Skeletal muscle tissue (tissue), 4 donors: ENCODE results near the gene NINJ2. TPM values are rescaled to one million over a fixed set of nuclear protein-coding genes. Genes with fewer than 3 reads are reported as not detected.

Experiments
- H3K27ac ChIP-seq: one replicate; pipeline ENCODE4 v1.7.0; 2013; ENCODE audit warnings: mild to moderate bottlenecking, low read depth, low read length, inconsistent platforms
- H3K27me3 ChIP-seq, 3 donors: one replicate each; pipeline ENCODE4 v1.7.0; 2013; ENCODE audit warnings: low read length in 3 of 3; ENCODE audit not compliant: control insufficient read depth in 3 of 3, insufficient read depth in 3 of 3
- H3K36me3 ChIP-seq, 3 donors: one replicate each; pipeline ENCODE4 v1.7.0; 2013; ENCODE audit warnings: low read length in 3 of 3; ENCODE audit not compliant: control insufficient read depth in 3 of 3, insufficient read depth in 3 of 3
- H3K4me1 ChIP-seq, 3 donors: one replicate each; pipeline ENCODE4 v1.7.0; 2013; ENCODE audit warnings: low read length in 3 of 3, mild to moderate bottlenecking in 3 of 3; ENCODE audit not compliant: control insufficient read depth in 3 of 3, insufficient read depth in 3 of 3
- H3K4me3 ChIP-seq, 3 donors: one replicate each; pipeline ENCODE4 v1.7.0; 2013; ENCODE audit warnings: low read length in 3 of 3
- H3K9ac ChIP-seq, 3 donors: one replicate each; pipeline ENCODE4 v1.7.0; 2013; ENCODE audit warnings: low read length in 3 of 3, mild to moderate bottlenecking in 3 of 3, moderate library complexity in 2 of 3, low read depth in 1 of 3
- H3K9me3 ChIP-seq, 3 donors: one replicate each; pipeline ENCODE4 v1.7.0; 2013; ENCODE audit warnings: low read length in 3 of 3; ENCODE audit not compliant: control insufficient read depth in 3 of 3
- total RNA-seq: library from RNA; depleted of rRNA; stranded (reverse); fragments of >200 nt; gene quantifications from one replicate; pipeline ENCODE4 v1.2.3, GENCODE V29; 2014
- donor health status: Osteomylitis.

Gene NINJ2
- total RNA-seq, 1 donor from 2014 or later: 2.6 TPM

DNA sequence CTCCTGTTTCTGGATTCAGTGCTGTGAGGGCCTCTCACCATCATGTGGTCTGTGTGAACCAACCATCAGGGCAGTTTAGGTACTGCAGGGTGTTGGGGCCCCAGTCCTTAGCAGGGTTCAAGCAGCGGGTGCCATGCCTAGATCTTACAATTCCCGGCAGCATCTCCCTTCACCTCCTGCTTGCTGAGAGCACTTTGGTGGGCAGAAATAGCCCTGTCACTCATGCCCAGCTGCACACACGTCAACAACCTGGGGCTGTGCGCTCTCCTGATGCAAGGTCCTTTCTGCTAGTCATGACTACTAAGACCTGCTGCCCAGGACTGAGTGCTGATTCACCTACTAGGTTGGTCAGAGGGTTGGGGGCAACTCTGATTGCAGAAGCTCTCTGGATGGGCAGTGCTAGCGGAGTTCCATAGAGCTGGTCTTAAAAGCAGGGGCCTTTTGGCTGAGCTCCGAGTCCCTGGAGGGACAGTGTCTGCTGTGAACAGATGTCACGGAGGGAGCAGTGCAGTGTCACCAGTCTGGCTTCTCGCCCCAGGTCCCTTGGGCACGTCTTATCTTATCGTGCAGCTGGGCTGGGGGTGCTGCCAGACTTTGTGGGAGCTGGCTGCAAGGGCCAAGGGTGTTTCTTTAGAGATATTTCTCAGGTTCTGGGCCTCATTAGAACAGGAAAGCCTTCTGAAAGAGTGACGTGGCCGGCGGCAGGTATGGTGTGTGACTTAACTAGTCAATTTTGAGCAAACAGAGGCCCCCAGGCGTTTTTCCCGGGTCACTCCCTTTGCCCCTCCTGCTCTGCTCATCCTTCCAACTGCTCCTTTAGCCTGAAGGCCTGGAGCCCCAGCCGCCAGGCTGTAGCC is 71.8 kb downstream of the NINJ2 start:
- H3K36me3 ChIP-seq: no peaks in the 10 kb centered on the region
- peak overlapping the region; percentile 36 to 54 (median 47) for H3K9ac ChIP-seq
- H3K4me1 ChIP-seq: peaks cover 14 to 19% (median 15%) of the 10 kb centered on the region in 3 donors
- no peaks in the 10 kb centered on the region for H3K9me3 ChIP-seq
- H3K4me3 ChIP-seq: no peak overlapping the region
- peak overlapping the region; percentile 58 for H3K27ac ChIP-seq
- no peaks in the 10 kb centered on the region for H3K27me3 ChIP-seq

GRCh38 chr12:590206-590750 is 73.0 kb downstream of the NINJ2 start:
- H3K27ac ChIP-seq: no peak overlapping the region

GRCh38 chr12:588646-589045 is 74.6 kb downstream of the NINJ2 start:
- H3K4me3 ChIP-seq: no peak overlapping the region
- no peaks in the 10 kb centered on the region for H3K9me3 ChIP-seq
- peaks cover 17 to 24% (median 20%) of the 10 kb centered on the region in 3 donors for H3K4me1 ChIP-seq
- H3K27me3 ChIP-seq: no peaks in the 10 kb centered on the region
- no peaks in the 10 kb centered on the region for H3K36me3 ChIP-seq
- H3K27ac ChIP-seq: no peak overlapping the region
- H3K9ac ChIP-seq: no peak overlapping the region

More at GRCh38 chr12:590206-590750, 73.0 kb downstream of the NINJ2 start:
- Histone ChIP-seq H3K27me3 (no peaks in the 10 kb centered on the region), H3K4me1 (peaks cover 14 to 19% (median 15%) of the 10 kb centered on the region in 3 donors), H3K4me3 (no peak overlapping the region), H3K36me3 (no peaks in the 10 kb centered on the region), H3K9ac (no peak overlapping the region), H3K9me3 (no peaks in the 10 kb centered on the region)

- Histone ChIP-seq H3K9me3 (no peaks in the 10 kb centered on the region), H3K4me1 (peaks cover 17 to 30% (median 24%) of the 10 kb centered on the region in 3 donors), H3K9ac (no peak overlapping the region), H3K27ac (no peak overlapping the region), H3K27me3 (no peaks in the 10 kb centered on the region), H3K4me3 (no peak overlapping the region), H3K36me3 (no peaks in the 10 kb centered on the region)
Measured at GRCh38 chr12:588024-588322, 75.3 kb downstream of the NINJ2 start.

DNA sequence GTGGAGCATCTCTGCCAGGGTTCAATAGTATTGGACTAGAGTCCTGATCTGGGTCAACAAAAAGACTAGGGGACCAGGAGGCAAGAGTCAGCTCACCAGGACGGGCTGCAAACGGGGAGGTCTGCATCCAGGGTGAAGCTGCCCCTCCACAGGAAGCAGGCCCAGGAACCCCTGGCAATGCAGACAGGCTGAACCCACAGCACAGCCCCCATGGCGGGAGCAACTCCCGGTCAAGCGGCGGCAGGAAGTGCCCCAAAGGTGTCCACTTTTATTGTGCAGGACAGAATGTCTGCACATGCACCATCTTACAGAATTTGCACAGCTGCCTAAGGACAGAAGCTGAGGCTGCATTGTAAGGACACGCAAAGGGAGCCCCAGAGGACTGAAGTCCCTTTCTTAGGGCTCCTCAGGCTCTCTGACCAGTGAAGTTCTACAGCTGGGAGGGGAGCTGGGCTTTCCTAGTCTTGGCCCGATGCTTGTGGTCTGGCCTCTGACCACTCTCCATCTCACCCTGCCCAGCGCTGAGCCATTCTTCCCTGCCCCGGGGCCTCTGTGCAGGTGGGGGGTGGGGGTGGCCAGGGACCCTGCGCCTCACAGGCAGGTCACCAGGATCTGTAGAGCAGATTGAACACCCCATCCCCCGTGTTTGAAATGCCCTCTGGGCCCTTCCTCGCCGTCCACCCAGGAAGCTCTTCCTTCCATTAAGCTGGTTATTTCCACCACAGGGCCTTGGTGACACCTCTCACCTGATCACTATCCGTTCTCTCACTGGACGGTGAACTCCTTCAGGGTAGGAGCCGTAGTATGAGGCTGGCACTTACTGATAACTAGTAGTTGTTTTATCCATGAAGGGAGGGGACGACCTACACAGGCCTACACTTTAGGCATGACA is 75.9 kb downstream of the NINJ2 start:
- Histone ChIP-seq H3K4me1 (peaks cover 17 to 32% (median 26%) of the 10 kb centered on the region in 3 donors), H3K9ac (no peak overlapping the region), H3K9me3 (no peaks in the 10 kb centered on the region), H3K27ac (no peak overlapping the region), H3K27me3 (no peaks in the 10 kb centered on the region), H3K36me3 (no peaks in the 10 kb centered on the region), H3K4me3 (no peak overlapping the region)

DNA sequence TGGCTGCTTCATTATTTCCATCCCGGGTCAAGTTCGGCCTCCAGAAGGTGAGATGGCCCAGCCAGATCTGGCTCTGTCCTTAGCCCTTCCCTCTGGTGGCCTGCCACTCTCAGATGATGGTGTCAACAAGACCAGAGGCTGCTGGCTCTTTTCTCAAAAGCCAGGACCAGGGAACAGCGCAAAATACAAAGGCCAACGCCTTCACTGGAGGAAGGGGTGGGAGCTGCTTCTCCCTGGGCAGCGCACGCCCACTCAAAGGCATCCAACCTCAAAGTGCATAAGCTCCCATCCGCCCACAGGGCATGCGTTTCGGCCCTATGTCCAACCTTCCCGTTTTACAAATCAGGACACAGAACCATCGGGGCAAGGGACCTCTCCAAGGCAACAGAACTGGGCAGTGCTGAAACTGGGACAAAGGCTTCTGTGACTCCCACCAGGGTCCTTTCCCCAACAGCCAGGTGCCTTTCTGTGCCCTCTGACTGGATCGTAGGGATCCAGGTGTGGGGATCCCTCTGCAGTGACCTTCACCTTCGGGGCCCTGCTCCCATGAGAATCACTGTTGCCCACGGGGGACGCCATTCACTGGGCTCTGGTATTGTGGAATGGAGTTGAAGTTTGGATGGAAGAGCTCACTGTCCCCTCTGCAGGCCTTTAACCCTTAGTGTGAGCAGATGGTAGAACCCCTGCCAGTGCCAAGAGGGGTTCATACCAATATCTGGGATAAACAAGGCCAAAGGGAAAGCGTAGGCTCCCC is 76.8 kb downstream of the NINJ2 start:
- Histone ChIP-seq H3K4me1 (peaks cover 17 to 34% (median 27%) of the 10 kb centered on the region in 3 donors), H3K27me3 (no peaks in the 10 kb centered on the region), H3K36me3 (no peaks in the 10 kb centered on the region)

DNA sequence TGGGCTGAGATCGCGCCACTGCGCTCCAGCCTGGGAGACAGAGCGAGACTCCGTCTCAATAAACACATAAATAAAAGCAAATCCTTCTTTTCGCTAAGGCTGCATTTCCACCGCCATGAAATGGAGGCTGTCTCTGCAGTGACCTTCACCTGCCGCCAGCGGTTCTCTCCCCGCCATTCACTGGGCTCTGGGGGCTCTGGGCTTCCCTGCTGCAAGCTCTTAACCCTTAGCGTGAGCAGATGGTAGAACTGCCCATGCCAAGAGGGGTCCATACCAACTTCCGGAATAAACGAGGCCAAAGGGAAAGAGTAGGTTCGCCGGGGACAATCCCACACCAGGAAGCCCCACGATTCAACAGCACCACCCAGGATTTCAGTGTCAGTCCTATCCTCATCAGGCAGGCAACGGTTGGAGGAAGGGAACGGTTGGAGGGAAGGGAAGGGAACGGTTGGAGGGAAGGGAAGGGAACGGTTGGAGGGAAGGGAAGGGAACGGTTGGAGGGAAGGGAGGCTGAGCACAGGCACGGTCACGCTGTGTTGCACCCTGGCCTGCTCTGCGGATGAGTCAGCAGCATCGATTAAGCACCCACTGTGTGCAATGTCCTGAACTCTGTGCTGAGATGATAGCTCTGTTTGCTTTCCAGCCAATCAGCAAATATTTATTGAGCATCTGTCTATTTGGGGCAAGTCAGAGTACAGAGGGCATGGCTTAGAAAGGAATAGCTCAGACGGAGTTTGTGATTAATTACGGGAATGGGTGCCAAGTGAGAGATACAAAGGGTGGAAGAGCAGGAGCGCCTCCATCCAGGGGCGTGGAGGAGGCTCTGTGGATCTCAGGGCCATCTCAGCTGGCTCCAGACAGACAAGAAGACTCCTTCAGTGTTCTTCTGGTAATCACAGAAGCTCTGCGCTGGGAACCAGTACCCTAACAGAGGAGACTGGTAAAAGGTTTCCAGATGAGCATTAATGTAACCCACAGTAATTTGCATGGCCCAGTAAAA is 77.9 kb downstream of the NINJ2 start:
- Histone ChIP-seq H3K27me3 (no peaks in the 10 kb centered on the region), H3K9me3 (no peaks in the 10 kb centered on the region), H3K4me1 (peaks cover 14 to 36% (median 29%) of the 10 kb centered on the region in 3 donors), H3K4me3 (no peak overlapping the region), H3K36me3 (no peaks in the 10 kb centered on the region), H3K27ac (no peak overlapping the region), H3K9ac (no peak overlapping the region)

More for the DNA sequence above, 76.8 kb downstream of the NINJ2 start:
- Histone ChIP-seq H3K9me3 (no peaks in the 10 kb centered on the region), H3K4me3 (no peak overlapping the region), H3K9ac (no peak overlapping the region), H3K27ac (no peak overlapping the region)

DNA sequence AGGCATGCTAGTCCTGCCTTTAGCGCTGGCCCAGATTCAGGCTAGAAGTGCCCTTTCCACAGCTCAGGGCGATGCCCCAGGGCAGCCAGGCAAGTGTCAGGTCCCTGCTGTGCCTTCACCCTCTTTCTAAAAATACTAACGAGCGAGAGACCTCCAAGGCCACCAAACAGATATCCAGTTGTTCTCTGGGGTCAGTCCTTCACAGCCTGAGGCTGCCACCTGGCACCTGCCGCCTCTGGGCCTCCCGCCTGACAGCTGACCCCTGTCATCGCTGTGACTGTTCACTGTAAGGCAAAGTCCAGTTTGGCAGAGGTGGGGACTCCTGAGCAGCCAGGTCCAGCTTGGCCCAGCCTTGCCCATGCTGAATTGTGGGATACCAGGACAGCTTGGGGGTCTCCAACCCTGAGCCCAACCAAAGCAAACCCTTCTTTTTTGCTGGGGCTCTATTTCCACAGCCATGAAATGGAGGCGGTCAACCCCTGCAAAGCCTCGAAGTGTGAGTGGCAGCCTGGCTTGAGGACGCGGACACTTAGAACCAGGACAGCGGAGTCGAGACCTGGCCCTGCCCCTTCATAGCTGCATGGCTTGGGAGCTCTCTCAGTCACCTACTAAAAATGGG is 79.9 kb downstream of the NINJ2 start:
- Histone ChIP-seq H3K4me1 (peaks cover 21 to 43% (median 33%) of the 10 kb centered on the region in 3 donors), H3K9ac (peak overlapping the region; percentile 62 to 75 (median 70)), H3K4me3 (peak overlapping the region in 2 of 3 donors; percentile 52 to 60), H3K36me3 (no peaks in the 10 kb centered on the region), H3K27ac (peak overlapping the region; percentile 95), H3K27me3 (no peaks in the 10 kb centered on the region), H3K9me3 (no peaks in the 10 kb centered on the region)
